ENCODE data around the gene ALX1. TPM values are rescaled to one million over a fixed set of nuclear protein-coding genes. Genes with fewer than 3 reads are reported as not detected.

The ALX1 gene
- total RNA-seq, 4 donors from 2014 or later: 0.56 to 2.0 (median 1.7) TPM; not detected in 1

GRCh38 chr12:85279449-85280164 is 413 bp upstream of the ALX1 start:
- Histone ChIP-seq H3K27ac (peak overlapping the region; percentile 47), H3K4me3 (peak overlapping the region; percentile 56), H3K27me3 (peaks cover 100% of the 10 kb centered on the region), H3K36me3 (no peaks in the 10 kb centered on the region), H3K9me3 (no peaks in the 10 kb centered on the region), H3K4me1 (peaks cover 24% of the 10 kb centered on the region)
- WGBS: 6% methylated on average over 44 of the region's 44 CpGs
- TF ChIP-seq EP300 (IDR thresholded peaks at IDR 0.05) (no peak), CTCF (IDR thresholded peaks at IDR 0.05) (no peak), POLR2AphosphoS5 (IDR thresholded peaks at IDR 0.05) (no peak), POLR2A (IDR thresholded peaks at IDR 0.05) (no peak)
- peak in 1 of 2 donors; percentile 79 for DNase-seq (ENCODE audit: low spot score in 2 of 2)

GRCh38 chr12:85280984-85281630 is 1.1 kb downstream of the ALX1 start:
- no peak for DNase-seq (ENCODE audit: low spot score in 2 of 2)
- WGBS: 10% methylated on average over 15 of the region's 15 CpGs
- peak overlapping the region; percentile 56 for H3K4me3 ChIP-seq

DNA sequence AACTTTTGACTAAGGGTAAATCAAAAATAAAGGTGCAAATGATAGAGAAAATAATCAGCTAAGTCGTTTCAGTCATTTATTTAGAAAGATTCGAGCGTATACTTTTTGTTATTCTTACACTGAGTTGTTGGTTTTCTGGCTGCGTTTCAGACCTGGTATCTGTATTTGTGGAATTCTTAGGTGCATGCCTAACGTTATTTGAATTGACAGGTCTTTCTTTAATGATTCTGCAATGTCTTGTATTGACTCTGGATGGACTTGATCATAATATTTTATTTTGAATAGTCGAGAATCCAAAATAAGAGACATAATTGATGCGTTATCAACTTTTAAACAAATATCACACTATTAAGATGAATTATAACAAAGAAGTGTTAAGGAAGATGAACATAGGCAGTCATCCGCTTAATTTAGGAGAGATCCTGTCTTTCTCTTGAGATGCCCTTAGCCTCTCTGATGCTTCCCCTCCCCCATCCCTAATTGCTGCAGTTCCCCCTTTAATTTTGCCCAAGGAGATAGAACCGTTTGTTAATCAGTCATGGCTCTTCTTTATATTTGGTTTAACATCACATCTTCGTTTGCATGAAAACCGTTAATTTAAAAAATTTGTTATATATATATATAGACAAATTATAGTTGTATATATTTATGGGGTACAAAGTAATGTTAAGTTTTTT is 1.8 kb downstream of the ALX1 start:
- Histone ChIP-seq H3K4me1 (peaks cover 24% of the 10 kb centered on the region), H3K4me3 (no peak overlapping the region), H3K36me3 (no peaks in the 10 kb centered on the region), H3K27me3 (peaks cover 98% of the 10 kb centered on the region), H3K9me3 (no peaks in the 10 kb centered on the region), H3K27ac (no peak overlapping the region)
- no peak for TF ChIP-seq POLR2A (IDR thresholded peaks at IDR 0.05)
- no peak for DNase-seq (ENCODE audit: low spot score in 2 of 2)
- 29% methylated on average over 11 of the region's 11 CpGs for WGBS

More at GRCh38 chr12:85280984-85281630, 1.1 kb downstream of the ALX1 start:
- Histone ChIP-seq H3K27me3 (peaks cover 99% of the 10 kb centered on the region), H3K27ac (peak overlapping the region; percentile 47), H3K9me3 (no peaks in the 10 kb centered on the region), H3K4me1 (peaks cover 24% of the 10 kb centered on the region), H3K36me3 (no peaks in the 10 kb centered on the region)
- TF ChIP-seq POLR2AphosphoS5 (IDR thresholded peaks at IDR 0.05): no peak

DNA sequence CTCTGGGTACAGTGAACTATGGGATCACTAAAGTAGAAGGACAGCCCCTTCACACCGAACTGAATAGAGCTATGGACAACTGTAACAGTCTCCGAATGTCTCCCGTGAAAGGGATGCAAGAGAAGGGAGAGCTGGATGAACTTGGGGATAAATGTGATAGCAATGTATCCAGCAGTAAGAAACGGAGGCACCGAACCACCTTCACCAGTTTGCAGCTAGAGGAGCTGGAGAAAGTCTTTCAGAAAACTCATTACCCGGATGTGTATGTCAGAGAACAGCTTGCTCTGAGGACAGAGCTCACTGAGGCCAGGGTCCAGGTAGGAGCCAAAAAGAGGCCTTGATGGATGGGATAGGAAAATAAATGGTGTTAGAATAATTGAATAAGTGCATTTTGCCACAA is 3.5 kb downstream of the ALX1 start:
- DNase-seq (ENCODE audit: low spot score in 2 of 2): no peak
- H3K4me1 ChIP-seq: peaks cover 24% of the 10 kb centered on the region
- H3K9me3 ChIP-seq: no peaks in the 10 kb centered on the region
- no peak for TF ChIP-seq EP300 (IDR thresholded peaks at IDR 0.05)
- H3K4me3 ChIP-seq: no peak overlapping the region
- peaks cover 90% of the 10 kb centered on the region for H3K27me3 ChIP-seq
- WGBS: 63% methylated on average over 6 of the region's 6 CpGs
- no peak overlapping the region for H3K27ac ChIP-seq
- H3K36me3 ChIP-seq: no peaks in the 10 kb centered on the region

DNA sequence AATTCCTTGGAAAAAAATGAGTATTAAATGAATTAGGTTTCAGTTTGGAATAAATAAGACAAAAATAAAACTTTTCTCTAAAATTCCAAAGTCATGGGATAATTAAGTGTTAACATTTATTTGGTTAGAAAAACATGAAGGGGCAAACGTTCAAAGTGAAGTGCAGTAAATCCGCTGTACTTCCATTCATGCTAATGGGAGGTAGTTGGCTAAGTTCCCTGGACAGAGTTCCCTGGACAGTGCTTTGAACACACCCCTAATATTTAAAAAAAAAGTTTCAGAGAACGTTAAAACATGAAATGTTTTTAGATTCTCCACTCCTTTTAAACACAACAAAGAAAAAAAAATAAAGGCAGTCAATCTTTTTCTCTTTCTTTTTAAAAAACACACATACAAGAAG is 16.3 kb downstream of the ALX1 start:
- no peak for TF ChIP-seq POLR2AphosphoS5 (IDR thresholded peaks at IDR 0.05)
- TF ChIP-seq CTCF (IDR thresholded peaks at IDR 0.05): no peak
- no peak for TF ChIP-seq POLR2A (IDR thresholded peaks at IDR 0.05)
- TF ChIP-seq EP300 (IDR thresholded peaks at IDR 0.05): no peak
- WGBS: 18% methylated on average over 3 of the region's 3 CpGs
- no peaks in the 10 kb centered on the region for H3K9me3 ChIP-seq
- no peak overlapping the region for H3K4me3 ChIP-seq
- H3K36me3 ChIP-seq: no peaks in the 10 kb centered on the region
- no peaks in the 10 kb centered on the region for H3K4me1 ChIP-seq
- peaks cover 11% of the 10 kb centered on the region for H3K27me3 ChIP-seq
- H3K27ac ChIP-seq: no peak overlapping the region
- DNase-seq (ENCODE audit: low spot score in 2 of 2): no peak

DNA sequence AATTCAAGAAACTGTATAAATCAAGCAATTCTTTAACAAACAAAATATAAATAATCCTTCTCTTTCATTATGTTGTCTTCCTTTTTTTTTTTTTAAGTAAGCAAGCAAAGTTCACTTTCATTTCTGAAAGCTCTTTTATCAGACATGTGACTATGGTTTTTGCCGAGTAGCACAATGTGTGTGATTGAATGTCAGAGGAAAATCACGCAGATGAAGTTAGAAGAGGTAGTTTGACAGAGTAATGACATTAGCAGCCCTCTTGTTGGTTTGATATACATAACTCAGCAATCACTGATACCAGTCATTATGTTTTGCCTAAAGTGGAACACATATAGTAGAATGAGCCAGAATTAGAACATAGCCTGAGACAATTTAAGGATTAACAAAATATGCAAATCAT is 19.0 kb downstream of the ALX1 start:
- H3K27me3 ChIP-seq: peaks cover 11% of the 10 kb centered on the region
- no peak for DNase-seq (ENCODE audit: low spot score in 2 of 2)
- H3K27ac ChIP-seq: no peak overlapping the region
- no peaks in the 10 kb centered on the region for H3K36me3 ChIP-seq
- H3K4me3 ChIP-seq: no peak overlapping the region
- whole genome bisulfite sequencing: 54% methylated on average over 2 of the region's 2 CpGs
- no peaks in the 10 kb centered on the region for H3K4me1 ChIP-seq
- no peaks in the 10 kb centered on the region for H3K9me3 ChIP-seq
- no peak for TF ChIP-seq CTCF (IDR thresholded peaks at IDR 0.05)
- no peak for TF ChIP-seq POLR2A (IDR thresholded peaks at IDR 0.05)
- no peak for TF ChIP-seq POLR2AphosphoS5 (IDR thresholded peaks at IDR 0.05)
- TF ChIP-seq EP300 (IDR thresholded peaks at IDR 0.05): no peak
